SK-N-MC (cell line): ENCODE results near the gene AFF1.

Source experiments
- DNase-seq: peaks from one replicate; pipeline ENCODE4 v3.0.0-alpha.2; 2011; ENCODE audit warnings: low read depth, low spot score
- H3K27ac ChIP-seq: fragments of 200-600 bp; sonication (generic); 2 replicates; pipeline ENCODE4 v1.5.1; 2016; ENCODE audit warnings: mixed run types
- H3K36me3 ChIP-seq: fragments of 200-600 bp; sonication (generic); 2 replicates; pipeline ENCODE4 v1.6.1; 2017; ENCODE audit warnings: antibody characterized with exemption, low read length, mixed read lengths; ENCODE audit not compliant: insufficient read depth
- H3K4me3 ChIP-seq: fragments of 200-600 bp; sonication (generic); 2 replicates; pipeline ENCODE4 v1.5.1; 2016
- H3K9ac ChIP-seq: fragments of 200-600 bp; sonication (generic); 2 replicates; pipeline ENCODE4 v1.8.0; 2017; ENCODE audit warnings: mixed run types, mixed read lengths; ENCODE audit not compliant: insufficient read length
- H3K9me3 ChIP-seq: fragments of 200-600 bp; sonication (generic); 2 replicates; pipeline ENCODE4 v1.6.1; 2017; ENCODE audit warnings: low read depth, mild to moderate bottlenecking, antibody characterized with exemption, low read length, moderate library complexity, mixed read lengths
- EZH2 ChIP-seq: fragments of 200-600 bp; sonication (generic); IDR thresholded peaks from one replicate; pipeline ENCODE4 v1.6.1; 2017; ENCODE audit warnings: antibody characterized with exemption
- FOXP2 ChIP-seq: optimal IDR thresholded peaks from 2 replicates; pipeline ENCODE3; 2011; ENCODE audit warnings: mild to moderate bottlenecking, moderate library complexity; ENCODE audit not compliant: insufficient read depth; ENCODE audit errors: extremely low read length, control extremely low read depth
- POLR2AphosphoS5 ChIP-seq: IDR thresholded peaks from 2 replicates; pipeline ENCODE4 v1.6.1; 2012; ENCODE audit warnings: mild to moderate bottlenecking, low read depth, low read length, borderline replicate concordance

AFF1 gene

GRCh38 chr4:87041141-87041540 lies 106.3 kb downstream of the AFF1 start:
- no peak overlapping the region for H3K27ac ChIP-seq

GRCh38 chr4:87042221-87042620 lies 107.4 kb downstream of the AFF1 start:
- H3K27ac ChIP-seq: no peak overlapping the region

More at GRCh38 chr4:87041141-87041540, 106.3 kb downstream of the AFF1 start:
- Histone ChIP-seq H3K9me3 (no peaks in the 10 kb centered on the region), H3K4me3 (no peak overlapping the region), H3K9ac (no peak overlapping the region), H3K36me3 (no peaks in the 10 kb centered on the region)
- TF ChIP-seq FOXP2 (no peak), EZH2 (no peak), POLR2AphosphoS5 (no peak)
- no peak for DNase-seq

GRCh38 chr4:87042986-87043820 lies 108.4 kb downstream of the AFF1 start:
- Histone ChIP-seq H3K4me3 (no peak overlapping the region), H3K9ac (no peak overlapping the region), H3K27ac (no peak overlapping the region), H3K36me3 (peaks cover 17% of the 10 kb centered on the region), H3K9me3 (no peaks in the 10 kb centered on the region)
- DNase-seq: no peak
- TF ChIP-seq POLR2AphosphoS5 (no peak), EZH2 (no peak), FOXP2 (no peak)

More at GRCh38 chr4:87042221-87042620, 107.4 kb downstream of the AFF1 start:
- Histone ChIP-seq H3K9me3 (no peaks in the 10 kb centered on the region), H3K36me3 (peaks cover 10% of the 10 kb centered on the region), H3K9ac (no peak overlapping the region), H3K4me3 (no peak overlapping the region)
- TF ChIP-seq EZH2: no peak
- TF ChIP-seq POLR2AphosphoS5: no peak
- TF ChIP-seq FOXP2: no peak
- no peak for DNase-seq

GRCh38 chr4:87044511-87045233 lies 109.9 kb downstream of the AFF1 start:
- no peak for DNase-seq
- no peak overlapping the region for H3K9ac ChIP-seq
- H3K27ac ChIP-seq: no peak overlapping the region
- TF ChIP-seq FOXP2: no peak
- no peak for TF ChIP-seq EZH2
- TF ChIP-seq POLR2AphosphoS5: no peak
- no peak overlapping the region for H3K4me3 ChIP-seq
- H3K36me3 ChIP-seq: peaks cover 17% of the 10 kb centered on the region
- no peaks in the 10 kb centered on the region for H3K9me3 ChIP-seq

- H3K27ac ChIP-seq: no peak overlapping the region
- no peak for DNase-seq
- no peak overlapping the region for H3K9ac ChIP-seq
- peaks cover 17% of the 10 kb centered on the region for H3K36me3 ChIP-seq
- TF ChIP-seq EZH2 (no peak), FOXP2 (no peak), POLR2AphosphoS5 (no peak)
- no peaks in the 10 kb centered on the region for H3K9me3 ChIP-seq
- H3K4me3 ChIP-seq: no peak overlapping the region
Measured at GRCh38 chr4:87045234-87045558, 110.4 kb downstream of the AFF1 start.

- no peaks in the 10 kb centered on the region for H3K9me3 ChIP-seq
- H3K9ac ChIP-seq: no peak overlapping the region
- TF ChIP-seq EZH2 (no peak), POLR2AphosphoS5 (no peak), FOXP2 (no peak)
- H3K4me3 ChIP-seq: no peak overlapping the region
- H3K36me3 ChIP-seq: peaks cover 17% of the 10 kb centered on the region
- H3K27ac ChIP-seq: no peak overlapping the region
- no peak for DNase-seq
Measured at GRCh38 chr4:87045659-87046058, 110.8 kb downstream of the AFF1 start.

- TF ChIP-seq FOXP2 (no peak), POLR2AphosphoS5 (no peak), EZH2 (no peak)
- H3K27ac ChIP-seq: 0 out of 2 replicates have a peak overlapping the region, but pooled peaks have one; percentile 30
- no peak overlapping the region for H3K4me3 ChIP-seq
- DNase-seq: no peak
- H3K9ac ChIP-seq: no peak overlapping the region
- no peaks in the 10 kb centered on the region for H3K9me3 ChIP-seq
- peaks cover 17% of the 10 kb centered on the region for H3K36me3 ChIP-seq
Measured at GRCh38 chr4:87046121-87046551, 111.3 kb downstream of the AFF1 start.

GRCh38 chr4:87047281-87047798 lies 112.5 kb downstream of the AFF1 start:
- Histone ChIP-seq H3K4me3 (no peak overlapping the region), H3K9ac (no peak overlapping the region), H3K36me3 (peaks cover 17% of the 10 kb centered on the region), H3K9me3 (no peaks in the 10 kb centered on the region), H3K27ac (no peak overlapping the region)
- TF ChIP-seq FOXP2 (no peak), EZH2 (no peak), POLR2AphosphoS5 (no peak)
- DNase-seq: no peak
